GM19240 (cell line): ENCODE results near the gene DMBX1.

Experiments
- DNase-seq: peaks from one replicate; pipeline ENCODE4 v3.0.0; 2011; ENCODE audit warnings: low spot score; ENCODE audit not compliant: insufficient read length

The DMBX1 gene

DNA sequence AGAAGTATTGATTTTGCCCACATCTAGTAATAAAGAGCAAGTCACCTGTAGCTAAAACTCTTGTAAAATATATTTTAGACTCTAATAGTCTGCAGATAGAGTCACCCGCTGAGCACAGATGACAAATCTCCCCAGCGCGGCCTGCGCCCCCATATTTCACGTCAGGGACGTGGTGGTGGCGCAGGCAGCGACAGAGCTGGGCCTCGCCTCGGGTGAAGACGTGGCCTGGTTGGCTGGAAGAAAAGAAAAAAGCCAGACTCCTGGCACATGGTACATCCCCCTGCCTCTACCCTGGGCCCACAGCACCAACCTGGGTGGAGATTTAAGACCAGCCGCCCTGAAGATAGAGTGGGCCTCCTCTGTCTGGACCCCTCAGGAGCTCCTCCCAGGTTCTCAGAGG, 6.0 kb upstream of the DMBX1 start:
- DNase-seq: no peak

DNA sequence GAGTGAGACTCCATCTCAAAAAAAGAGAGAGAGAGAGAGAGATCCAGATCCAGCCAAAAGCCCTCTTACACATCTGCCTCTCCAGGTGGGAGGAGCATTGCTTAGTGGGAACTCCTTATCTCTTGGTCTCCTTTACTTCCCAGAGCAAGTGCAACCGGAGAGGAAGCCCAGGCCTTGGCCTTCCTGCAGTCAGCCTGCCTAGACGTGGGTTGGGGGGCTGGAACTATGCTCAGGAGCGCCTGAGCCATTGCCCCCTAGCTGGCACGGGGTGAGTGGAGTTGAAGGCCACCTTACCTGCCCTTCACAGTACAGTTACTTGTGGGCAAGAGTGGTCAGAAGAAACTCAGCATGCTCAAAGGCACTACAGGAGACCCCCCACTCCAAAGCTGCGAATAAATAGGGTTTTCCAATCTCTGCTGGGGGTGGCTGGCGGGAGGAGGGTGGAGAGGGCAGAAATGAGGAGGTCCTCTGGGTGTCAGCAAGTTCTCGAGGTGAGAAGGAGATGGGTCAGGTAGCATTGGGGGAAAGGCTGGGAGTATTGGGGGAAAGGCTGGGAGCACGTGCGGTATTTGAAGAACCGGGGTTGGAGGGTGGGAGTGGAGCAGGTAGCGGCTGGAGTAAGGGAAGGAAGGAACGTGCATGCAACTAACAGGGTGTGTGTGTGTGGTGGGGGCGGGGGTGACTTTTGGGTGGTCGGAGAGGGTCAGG, 4.7 kb upstream of the DMBX1 start:
- no peak for DNase-seq

DNA sequence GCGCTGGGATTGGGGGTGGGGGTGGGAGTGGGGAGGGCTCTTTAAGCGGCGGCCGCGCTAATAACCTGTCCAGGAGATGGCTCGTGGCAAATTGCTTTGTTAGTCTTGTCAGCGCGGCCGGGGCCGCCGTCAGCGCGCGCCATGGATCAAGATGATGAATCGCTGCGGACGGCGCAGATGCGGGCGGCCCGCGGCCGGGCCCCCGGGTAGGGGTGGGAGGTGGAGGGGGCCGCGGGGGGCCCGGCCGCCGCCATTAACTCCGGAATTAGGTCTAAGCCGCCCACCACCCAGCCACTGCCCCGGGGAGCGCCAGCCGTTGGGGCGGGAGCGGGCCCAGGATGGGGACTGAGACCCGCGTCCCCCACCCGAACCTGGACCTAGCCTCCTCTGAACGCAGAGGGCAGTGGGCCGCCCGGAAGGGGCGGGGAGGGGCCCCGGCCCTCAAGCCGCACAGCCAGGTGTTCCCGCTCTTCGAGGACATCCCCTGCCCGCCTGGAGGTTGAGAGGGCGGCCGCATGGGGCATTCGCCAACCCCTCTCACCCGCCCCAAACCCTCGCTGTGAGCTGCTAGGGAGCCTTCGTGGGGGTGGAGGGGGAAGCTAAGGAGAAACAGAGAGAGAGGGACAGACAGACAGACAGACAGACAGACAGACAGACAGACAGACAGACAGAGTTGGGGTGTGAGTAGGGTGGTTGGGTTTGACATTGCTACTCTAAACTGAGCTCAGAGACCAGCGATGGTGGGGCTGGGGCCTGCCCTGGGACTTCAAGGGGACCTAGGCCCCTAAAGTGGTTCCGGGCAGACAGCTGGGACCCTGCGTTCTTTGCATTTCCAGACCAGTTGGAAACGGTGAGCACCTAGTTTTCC, 3.8 kb upstream of the DMBX1 start:
- no peak for DNase-seq

DNA sequence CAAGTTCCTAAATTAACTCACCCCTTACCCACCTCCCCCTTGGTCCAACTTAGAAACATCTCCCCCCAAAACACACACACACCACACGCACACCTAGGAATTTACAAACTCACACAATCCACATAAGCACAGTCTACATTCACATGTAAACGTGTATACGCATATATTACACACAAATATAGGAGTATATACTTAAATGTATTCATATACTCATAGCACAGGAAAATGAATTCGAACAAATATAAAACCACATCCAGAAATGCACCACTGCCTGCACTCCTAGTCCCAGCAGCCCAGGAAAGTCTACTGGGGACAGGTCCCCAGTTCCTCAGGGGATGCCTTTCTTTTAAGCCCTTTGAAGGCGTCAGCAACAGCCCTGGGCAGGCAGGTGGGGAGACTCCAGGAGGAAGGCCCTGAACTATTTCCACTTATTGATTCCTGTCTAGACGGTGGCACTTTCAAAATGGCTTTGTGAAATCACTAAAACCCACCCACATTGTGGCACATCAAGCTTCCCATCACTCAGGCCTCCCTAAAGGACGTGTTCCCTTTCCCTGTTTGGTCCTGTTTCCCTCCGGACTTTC, 3.1 kb upstream of the DMBX1 start:
- DNase-seq: no peak

DNA sequence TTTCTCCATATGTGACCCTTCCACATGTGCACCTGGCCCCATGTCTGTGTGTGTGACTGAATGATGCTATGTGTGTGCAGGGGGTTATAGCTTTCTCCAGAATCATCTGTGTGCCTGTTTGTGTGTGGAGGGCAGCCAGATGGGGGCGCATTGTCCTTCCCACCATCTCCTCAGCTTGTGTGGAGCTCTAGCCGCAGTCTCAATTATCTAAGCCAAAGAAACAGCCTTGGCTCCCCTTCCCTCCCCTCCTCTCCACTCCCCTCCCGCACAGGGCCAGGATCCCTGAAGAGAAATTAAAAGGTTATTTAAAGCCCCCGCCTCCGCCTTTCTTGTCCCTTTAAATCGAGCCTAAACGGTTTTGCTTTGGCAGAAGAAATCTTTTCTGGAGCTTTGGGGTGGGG, 1.8 kb upstream of the DMBX1 start:
- no peak for DNase-seq

DNA sequence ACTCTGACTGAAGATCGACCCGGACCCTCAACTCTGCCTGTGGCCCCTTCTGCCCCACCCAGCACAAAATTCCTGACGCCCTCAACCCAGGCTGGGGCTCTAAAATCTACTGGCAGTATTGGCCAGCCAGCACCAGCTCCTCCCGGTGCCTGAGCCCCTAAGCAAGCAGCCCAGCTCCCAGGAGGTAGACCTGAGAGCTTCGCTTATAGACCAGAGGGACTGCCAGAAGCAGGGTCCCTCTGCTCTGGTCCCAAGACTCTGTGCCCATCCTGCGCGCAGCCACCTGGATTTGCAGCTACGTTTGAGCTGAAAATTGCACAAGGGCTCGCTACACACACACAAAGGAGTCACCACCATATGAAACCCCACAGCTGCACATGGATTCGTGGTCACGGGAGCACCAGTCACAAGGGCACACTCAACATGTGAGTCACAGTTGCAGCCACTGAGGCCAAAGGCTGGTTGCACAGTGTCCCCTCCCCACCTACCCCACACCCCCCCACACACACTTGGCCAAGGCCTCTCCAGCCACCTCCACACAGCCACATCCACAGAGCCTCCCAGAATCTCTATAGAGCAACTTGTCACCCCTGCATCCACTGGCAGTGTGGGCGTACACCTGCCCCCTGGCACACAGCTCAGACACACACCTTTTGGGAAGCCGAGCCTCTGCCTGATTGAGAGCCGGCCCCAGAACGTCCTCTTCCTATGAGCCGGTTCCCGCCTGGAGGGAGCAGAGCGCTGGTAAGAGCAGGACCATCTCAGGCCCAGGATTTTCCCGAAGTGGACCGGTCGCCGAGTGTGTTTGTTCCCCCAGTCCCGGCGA, 1.1 kb upstream of the DMBX1 start:
- no peak for DNase-seq

DNA sequence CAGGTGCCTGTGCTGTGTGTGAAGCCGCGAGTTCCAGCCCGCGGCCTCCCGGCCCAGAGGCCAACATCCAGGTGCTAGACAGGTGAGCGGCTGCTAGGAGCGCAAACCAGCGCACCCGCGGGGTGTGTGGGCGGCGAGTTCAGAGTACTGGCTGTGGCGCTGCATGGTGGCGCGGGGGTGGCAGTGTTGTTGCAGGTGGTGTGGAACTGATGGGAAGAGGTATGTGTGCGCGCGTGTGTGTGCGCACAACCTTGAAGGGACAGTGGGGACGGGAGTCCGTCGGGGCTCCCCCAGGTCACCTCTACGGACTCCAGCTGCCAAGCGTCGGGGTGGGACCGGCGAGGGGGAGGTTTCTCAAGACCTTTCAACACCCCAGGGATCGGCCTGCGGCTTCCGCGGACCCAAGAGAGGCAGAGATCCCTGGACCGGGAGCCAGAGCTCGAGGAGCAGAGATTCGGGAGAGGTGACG, 433 bp upstream of the DMBX1 start:
- no peak for DNase-seq

DNA sequence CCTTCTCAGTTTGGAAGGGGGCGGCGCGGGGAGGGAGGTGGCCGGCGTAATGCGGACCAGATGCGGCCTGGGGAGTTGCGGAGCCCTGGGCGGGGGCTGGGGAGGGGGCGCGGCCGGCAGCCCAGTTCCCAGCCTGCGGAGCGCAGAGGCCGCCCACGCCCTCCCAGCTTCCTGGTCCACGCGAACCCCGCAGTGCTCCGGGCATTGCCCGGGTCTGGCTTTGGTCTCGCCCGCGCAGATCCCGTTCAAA, 695 bp downstream of the DMBX1 start:
- DNase-seq: no peak

DNA sequence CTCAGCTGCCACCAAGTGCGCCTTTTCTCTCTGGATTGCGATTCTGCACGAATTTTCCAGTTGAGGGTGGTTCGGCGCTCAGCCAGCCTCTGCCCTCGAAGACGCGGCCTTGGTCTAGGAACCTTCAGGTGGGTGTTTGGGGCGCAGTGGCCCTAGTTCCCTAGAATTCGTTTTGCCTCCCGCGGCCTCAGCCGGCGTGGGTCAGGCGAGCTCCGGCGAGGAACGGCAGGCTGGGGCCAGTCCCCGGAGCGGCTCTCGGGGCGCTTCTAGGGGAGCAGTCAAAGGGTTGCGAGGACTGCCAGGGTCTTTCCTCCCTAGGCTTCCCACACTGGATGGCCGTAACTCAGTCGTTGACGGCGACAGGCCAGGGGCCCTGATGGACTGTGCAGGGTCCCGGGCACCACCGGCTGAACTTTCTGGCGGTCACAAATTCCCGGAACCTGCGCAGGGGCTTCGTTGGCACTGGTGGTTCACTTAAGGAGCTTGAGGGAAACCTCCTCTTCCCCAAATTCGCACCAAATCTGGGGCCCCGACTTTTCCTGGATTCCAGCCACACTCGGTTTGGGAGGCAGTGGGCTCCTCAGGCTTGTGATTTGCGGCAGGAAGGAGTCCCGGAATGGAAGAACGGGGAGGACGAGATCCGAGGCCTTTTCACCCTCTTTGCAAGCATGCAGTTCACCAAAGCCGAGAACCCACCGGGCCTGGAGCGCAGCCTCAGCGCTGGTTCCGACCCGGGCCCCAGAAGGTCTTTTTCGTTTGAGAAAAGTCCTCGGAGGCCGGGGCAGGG, 1.2 kb downstream of the DMBX1 start:
- DNase-seq: no peak

DNA sequence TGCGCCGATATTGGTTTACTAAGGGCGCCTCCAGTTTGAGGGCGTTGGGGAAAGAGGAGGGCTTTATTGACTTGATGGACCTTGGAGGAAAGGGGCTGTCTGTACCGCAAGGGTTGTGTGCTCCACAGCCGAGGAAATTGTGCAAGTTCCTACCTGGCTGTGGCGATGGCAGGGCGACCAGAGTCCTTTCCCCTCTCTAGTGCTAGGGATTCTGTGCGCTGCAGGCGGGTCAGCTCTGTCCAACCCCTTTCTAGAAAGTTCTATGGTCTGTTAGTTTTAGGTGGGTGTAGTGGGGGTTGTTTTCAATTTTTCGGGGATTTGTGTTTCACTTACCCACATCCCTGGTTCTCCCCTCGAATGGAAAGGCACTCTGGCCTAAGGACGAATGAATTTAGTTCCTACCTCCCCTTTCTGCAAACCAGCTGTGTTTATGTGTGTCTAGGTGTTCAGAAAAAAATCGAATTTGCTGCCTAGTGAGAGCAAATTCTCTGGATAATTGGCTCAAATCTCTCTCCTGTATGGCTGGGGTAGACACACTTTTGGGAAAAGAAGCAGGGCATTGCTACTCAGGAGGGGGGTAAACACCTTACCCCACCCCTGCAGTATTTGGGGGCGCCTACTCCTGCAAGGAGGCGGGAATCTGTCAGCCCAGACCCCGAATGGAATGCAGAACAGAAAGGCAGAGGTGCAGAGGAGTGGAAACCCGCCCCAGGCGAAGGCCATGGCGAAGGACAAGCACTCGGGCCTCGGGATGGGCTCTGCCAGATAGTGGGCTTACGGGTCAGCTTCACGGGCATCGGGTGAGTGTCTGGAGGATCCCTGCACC, 2.0 kb downstream of the DMBX1 start:
- DNase-seq: no peak

DNA sequence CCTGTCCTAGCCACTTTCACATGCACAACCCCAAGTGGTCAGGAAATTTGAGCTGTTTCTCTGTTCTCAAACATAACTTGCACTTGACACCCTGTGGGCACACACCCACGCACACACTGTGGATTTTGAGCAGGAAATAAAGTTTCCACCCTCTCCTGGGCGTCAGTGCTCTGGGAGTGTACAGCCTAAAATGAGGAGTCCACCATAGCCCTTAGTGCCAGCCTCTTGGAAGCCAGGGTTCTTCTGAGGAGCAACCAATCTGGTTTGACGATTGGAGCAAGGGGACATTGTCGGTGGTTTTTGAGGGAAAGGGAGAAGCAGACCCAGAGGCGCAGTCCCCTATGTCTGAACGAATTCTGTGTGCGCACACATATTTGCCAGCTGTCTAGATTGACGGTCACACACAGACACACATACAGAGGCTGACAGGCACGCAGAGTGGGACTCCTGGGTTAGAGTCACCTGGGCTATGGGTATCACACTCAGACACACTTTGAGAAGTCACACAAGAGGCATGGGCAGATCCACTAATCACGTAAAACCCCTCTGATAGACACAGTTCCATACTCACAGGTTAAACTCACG, 2.7 kb downstream of the DMBX1 start:
- no peak for DNase-seq

DNA sequence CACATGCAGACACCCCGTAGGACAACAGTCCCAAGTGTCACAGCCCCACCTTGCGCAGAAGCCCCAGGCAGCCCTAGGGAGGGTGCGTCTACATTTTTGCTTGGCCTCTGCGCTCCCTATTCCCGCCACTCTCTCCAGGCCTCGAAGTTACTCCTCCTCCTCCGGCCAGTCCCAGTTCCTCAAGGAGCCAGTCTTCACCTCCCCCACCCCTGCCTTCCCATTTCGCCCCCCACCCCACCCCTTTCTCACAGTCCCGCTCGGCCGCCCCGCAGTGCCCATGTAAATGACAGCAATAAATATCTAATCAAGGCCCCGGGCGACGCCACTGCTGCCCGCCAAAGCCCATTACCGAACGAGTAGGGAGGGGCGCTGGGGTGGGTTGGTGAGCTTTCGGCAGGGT, 3.2 kb downstream of the DMBX1 start:
- no peak for DNase-seq

DNA sequence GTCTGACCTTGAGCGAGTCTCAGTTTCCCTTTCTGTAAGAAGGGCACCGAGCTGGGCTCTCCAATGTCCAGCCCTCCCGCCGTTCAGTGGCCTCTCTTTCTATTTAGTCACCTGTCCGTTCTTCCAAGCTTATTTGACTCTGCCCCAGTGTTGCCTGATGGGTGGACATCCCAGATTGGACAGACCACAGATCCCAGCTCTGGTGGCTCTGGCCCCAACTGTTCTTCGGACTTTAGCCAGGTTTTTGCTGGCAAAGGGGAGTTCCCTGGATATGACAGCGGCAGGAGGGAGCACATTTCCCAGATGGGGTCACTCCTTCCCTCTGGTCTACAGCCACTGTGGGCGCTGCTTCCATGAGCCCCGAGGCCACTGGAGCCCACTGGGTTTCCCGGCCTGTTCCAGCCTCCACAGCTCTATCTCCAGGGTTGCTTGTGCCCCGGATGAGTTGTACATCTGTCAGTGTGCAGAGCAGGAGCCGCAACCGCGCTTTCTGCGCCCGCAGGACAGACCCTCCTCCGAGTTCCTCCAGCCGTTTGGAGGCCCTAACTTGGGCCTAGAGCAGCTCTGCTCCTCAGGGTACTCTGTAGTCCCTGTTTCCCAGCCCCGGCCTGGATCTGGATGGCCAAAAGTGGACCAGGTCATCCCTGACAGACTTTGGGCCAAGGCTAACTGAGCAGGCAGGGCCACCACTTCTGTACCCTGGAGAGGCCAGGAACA, 3.8 kb downstream of the DMBX1 start:
- no peak for DNase-seq

DNA sequence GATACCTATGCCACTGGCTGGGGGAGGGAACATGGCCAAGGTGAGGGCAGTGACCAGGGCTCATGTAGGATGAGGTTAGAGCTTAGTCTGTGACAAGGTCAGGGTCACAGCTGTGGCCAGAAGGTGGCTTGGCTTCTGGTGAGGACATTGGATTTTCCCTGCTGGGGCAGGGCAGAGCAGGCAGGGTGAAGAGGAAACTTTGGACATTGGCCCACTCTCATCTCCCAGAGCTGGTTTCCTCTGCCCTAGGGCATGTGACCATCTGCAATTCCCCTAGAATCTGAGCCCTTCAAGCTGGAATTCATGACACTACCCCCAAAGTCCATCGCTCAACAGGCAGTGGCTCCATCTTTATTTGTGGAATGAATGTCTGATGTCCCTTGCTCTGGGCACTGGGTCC, 5.3 kb downstream of the DMBX1 start:
- no peak for DNase-seq

DNA sequence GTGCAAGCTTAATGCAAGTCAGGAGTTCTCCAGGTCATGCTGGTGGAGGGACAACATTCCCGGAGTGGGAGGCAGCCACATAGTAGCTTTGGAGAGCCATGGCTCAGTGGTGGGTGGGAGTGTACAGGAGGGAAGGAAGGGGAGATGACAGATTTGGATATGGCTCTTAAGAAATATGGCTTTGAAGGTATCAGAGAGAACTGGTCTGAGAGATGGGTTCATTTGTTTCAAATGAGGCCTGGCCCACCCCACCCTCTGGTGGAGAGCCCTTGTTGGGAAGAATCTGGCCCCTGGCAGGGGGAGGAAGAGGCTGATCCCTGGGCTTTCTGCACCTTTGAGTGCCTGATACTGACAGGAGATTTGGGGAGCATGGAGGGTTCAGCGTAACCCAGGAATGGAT, 6.1 kb downstream of the DMBX1 start:
- DNase-seq: no peak

DNA sequence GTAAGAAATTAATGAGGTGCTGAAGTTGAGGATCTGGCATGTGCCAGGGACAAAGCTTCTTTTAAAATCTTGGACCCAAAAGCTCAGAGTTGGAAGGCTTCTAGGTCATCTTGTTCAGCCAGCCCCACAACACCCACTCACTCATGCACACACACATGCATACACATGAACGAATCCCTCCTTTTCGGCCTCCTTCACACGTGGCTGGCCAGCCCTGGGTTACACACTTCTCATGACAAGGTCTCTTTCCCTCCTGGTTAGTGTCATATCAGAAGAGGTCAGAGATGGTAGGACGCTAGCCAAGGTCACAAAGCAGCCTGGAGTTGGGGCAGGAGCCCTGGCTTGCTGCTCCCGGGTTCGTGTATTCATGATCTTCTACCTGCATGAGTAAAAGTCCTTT, 6.9 kb downstream of the DMBX1 start:
- no peak for DNase-seq

DNA sequence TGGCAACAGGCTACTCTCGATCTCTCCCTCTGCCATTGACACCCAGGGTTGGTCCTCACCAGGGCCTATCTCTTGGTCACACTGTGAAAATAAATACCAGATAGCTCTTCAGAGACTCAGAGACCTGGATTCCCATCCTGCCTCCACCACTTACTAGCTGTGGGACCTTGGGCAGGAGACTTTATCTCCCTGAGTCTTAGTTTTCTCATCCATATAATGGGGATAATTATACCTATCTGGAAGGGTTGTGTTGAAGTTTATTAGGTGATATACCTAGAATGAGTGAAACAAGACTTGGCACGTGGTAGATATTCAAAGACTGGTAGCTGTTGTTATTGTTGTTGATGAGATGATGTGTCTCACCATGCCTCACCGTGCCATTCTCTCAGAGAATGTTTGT, 7.4 kb downstream of the DMBX1 start:
- DNase-seq: no peak

DNA sequence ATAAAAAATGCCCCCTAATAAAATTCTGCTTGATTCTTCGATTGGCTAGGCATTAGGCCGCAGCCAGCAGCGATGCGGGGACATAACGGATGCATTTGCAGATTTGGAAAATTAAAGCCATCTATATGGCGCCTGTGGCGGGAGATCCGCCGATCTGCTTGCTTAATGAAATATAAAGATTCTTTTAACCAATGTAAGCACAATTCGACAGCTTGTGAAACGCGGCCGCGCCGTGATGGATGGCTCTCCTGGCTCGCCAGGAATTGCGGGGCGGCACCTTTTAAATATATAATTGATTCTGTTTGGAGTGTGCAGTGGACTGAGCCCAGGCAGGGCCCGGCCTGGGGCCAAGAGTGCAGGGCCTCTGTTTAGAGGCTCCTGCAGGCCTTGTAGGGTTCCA, 8.0 kb downstream of the DMBX1 start:
- no peak for DNase-seq

DNA sequence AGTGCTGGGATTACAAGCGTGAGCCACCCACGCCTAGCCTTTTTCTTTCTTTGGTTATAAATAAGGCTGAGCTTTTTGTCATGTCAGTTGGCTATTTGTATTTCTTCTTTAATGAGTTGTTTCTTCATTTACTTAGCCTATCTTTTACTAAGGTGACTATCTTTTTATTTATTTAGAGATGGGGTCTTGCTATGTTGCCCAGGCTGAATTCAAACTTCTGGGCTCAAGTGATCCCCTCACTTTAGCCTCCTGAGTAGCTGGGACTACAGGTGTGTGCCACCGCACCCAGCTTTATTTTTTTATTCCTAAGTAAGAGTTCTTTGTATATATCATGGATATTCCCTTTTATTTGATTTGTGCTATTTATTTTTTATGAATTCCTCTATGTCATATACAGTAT, 11.9 kb downstream of the DMBX1 start:
- DNase-seq: no peak
